ENCODE data around the gene CCER1.
"Not testable (repeated sequence)": the region's sequence is repeated elsewhere in the genome, so short reads cannot be mapped to it uniquely, and the experiment has no call there.

CCER1 gene

GRCh38 chr12:90954921-90955320 lies at the start of gene CCER1:
Gene CCER1 (minus strand): TSS chr12:90955176. CDS start chr12:90954742, 434 bp downstream.
- no peak for DNase-seq

GRCh38 chr12:91003737-91004136 lies 48.8 kb upstream of the CCER1 start:
- DNase-seq = no peak

GRCh38 chr12:91001306-91001705 lies 46.3 kb upstream of the CCER1 start:
- DNase-seq = no peak

- no peak for DNase-seq
Measured at GRCh38 chr12:90999966-91000365, 45.0 kb upstream of the CCER1 start.

GRCh38 chr12:90999527-90999926 lies 44.6 kb upstream of the CCER1 start:
- no peak for DNase-seq

GRCh38 chr12:90995010-90995409 lies 40.0 kb upstream of the CCER1 start:
- no peak for DNase-seq

GRCh38 chr12:90991952-90992465 lies 37.0 kb upstream of the CCER1 start:
- no peak for DNase-seq

GRCh38 chr12:90990611-90991010 lies 35.6 kb upstream of the CCER1 start:
- no peak for DNase-seq

GRCh38 chr12:90989686-90990111 lies 34.7 kb upstream of the CCER1 start:
- DNase-seq = no peak

GRCh38 chr12:90987520-90987919 lies 32.5 kb upstream of the CCER1 start:
- DNase-seq = no peak

GRCh38 chr12:90987101-90987500 lies 32.1 kb upstream of the CCER1 start:
- DNase-seq = no peak

- not testable (repeated sequence) for DNase-seq
Measured at GRCh38 chr12:90985331-90985730, 30.4 kb upstream of the CCER1 start.

GRCh38 chr12:90984114-90984513 lies 29.1 kb upstream of the CCER1 start:
- no peak for DNase-seq

- DNase-seq = no peak
Measured at GRCh38 chr12:90982170-90982569, 27.2 kb upstream of the CCER1 start.

GRCh38 chr12:90979951-90980350 lies 25.0 kb upstream of the CCER1 start:
- no peak for DNase-seq

GRCh38 chr12:90979019-90979418 lies 24.0 kb upstream of the CCER1 start:
- no peak for DNase-seq

- no peak for DNase-seq
Measured at GRCh38 chr12:90978117-90978770, 23.3 kb upstream of the CCER1 start.

GRCh38 chr12:90977224-90977623 lies 22.2 kb upstream of the CCER1 start:
- no peak for DNase-seq

- no peak for DNase-seq
Measured at GRCh38 chr12:90974286-90974685, 19.3 kb upstream of the CCER1 start.

GRCh38 chr12:90972226-90972625 lies 17.2 kb upstream of the CCER1 start:
- no peak for DNase-seq

- no peak for DNase-seq
Measured at GRCh38 chr12:90970911-90971310, 15.9 kb upstream of the CCER1 start.

- DNase-seq = no peak
Measured at GRCh38 chr12:90970471-90970870, 15.5 kb upstream of the CCER1 start.

GRCh38 chr12:90969851-90970250 lies 14.9 kb upstream of the CCER1 start:
- DNase-seq = no peak

- DNase-seq = no peak
Measured at GRCh38 chr12:90969346-90969745, 14.4 kb upstream of the CCER1 start.

GRCh38 chr12:90965204-90965603 lies 10.2 kb upstream of the CCER1 start:
- DNase-seq = no peak

Measured in 8988T (cell line).